Ovary (tissue), 3 donors: ENCODE data around the gene POLH.

ENCODE experiments used
- POLR2A ChIP-seq: fragments of 450-650 bp; IDR thresholded peaks from one replicate; pipeline ENCODE4 v1.6.1; 2017; ENCODE audit warnings: antibody characterized with exemption, mild to moderate bottlenecking, moderate library complexity
- TF ChIP-seq, protein P1 (sequence below), 3 donors: fragments of 450-650 bp in 2 of 3; fragments of 200-600 bp in 1 of 3; IDR thresholded peaks; one replicate each; pipeline versions ENCODE4 v1.5.1 to v1.8.0; 2016 to 2022; ENCODE audit warnings: antibody characterized with exemption in 3 of 3, mild to moderate bottlenecking in 1 of 3
- donor health status: DM: no; HTN: no; CAD: no.

DNA sequence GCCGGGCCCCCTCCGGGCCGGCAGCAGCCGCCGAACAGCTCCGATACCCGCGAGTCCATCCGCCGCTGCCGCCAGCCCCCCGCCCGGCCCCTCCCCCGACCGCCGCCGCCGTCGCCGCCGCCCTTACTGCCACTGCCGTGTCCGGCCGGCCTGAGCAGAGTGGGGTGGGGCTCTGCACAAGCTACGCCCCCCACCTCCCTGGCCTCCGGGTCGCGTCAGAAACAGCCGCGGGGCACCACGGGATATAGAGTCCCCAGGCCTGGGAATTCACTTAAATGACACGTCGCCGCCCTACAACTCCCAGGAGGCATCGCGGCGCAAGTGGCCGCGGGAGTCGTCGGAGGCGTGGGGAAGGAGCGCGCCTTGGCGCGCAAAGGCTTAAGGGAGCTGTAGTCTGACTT lies 53.1 kb downstream of the POLH start, which contains the start of gene GTPBP2:
- TF ChIP-seq, protein P1, sequence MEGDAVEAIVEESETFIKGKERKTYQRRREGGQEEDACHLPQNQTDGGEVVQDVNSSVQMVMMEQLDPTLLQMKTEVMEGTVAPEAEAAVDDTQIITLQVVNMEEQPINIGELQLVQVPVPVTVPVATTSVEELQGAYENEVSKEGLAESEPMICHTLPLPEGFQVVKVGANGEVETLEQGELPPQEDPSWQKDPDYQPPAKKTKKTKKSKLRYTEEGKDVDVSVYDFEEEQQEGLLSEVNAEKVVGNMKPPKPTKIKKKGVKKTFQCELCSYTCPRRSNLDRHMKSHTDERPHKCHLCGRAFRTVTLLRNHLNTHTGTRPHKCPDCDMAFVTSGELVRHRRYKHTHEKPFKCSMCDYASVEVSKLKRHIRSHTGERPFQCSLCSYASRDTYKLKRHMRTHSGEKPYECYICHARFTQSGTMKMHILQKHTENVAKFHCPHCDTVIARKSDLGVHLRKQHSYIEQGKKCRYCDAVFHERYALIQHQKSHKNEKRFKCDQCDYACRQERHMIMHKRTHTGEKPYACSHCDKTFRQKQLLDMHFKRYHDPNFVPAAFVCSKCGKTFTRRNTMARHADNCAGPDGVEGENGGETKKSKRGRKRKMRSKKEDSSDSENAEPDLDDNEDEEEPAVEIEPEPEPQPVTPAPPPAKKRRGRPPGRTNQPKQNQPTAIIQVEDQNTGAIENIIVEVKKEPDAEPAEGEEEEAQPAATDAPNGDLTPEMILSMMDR (IDR thresholded peaks at IDR 0.05), result no peak
- no peak for TF ChIP-seq POLR2A
